ENCODE measurements around the gene OSBPL10. TPM values are rescaled to one million over a fixed set of nuclear protein-coding genes. Genes with fewer than 3 reads are reported as not detected.

OSBPL10 gene
- total and polyA plus RNA-seq, 4 experiments from 2014 or later, result 0.95 TPM; not detected in 3

DNA sequence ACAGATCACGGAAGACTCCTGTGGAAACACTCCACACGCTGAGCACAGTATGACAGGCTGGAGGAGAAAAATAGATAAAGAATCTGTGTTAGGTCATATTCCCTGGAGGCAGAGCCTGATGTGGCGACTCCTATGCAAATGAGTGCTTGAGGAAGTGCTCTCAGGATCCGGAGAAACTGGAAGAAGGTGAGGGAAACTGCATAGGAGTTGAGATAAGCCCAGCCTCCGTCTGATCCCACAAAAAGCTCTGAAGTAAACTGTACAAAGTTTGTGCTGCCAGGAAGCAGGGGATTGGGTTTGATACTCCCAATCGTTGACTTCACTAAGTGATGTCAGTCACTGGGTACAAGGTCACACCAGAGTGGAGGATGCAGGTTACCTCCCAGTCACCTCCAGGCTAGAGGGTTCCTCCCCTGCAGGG lies 33.4 kb downstream of the OSBPL10 start:
- peaks cover 2 to 24% of the 10 kb centered on the region in 2 donors for H3K27me3 Mint-ChIP-seq
- H3K36me3 ChIP-seq (ENCODE audit: insufficient read depth, low read length), result no peaks in the 10 kb centered on the region
- POLR2A ChIA-PET (ENCODE audit: partially characterized antibody), result interaction anchor here (0.9 kb wide), 1 partner anchor 16 kb away, joined by 3 read pairs; no protein-coding TSS in a partner anchor

DNA sequence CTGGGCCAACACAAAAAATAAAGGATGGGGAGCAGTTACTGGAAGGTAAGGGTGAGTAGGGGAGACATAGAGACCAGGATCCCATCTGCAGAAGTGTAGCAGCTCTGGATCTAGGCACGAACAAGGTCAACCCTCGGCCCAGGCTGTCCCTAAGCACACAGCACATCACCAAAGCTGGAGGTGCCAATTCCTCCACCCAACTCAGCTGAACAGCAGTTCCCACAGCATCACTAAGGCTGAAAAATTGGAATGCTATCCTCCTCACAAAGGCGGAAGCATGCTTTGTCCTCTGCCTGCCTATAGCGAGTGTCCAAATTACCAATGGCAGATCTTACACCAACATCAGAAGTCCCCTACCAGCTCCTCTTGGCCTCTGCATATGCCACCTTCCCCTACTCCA lies 33.9 kb downstream of the OSBPL10 start:
- H3K36me3 Mint-ChIP-seq, result no peaks in the 10 kb centered on the region
- peaks cover 0 to under 1% (median 0%) of the 10 kb centered on the region in 4 donors for H3K4me1 Mint-ChIP-seq
- peaks cover 2 to 22% of the 10 kb centered on the region in 2 donors for H3K27me3 Mint-ChIP-seq
- Histone ChIP-seq H3K9me3 (ENCODE audit: control insufficient read depth in 1 of 2, low read length in 2 of 2) (no peaks in the 10 kb centered on the region), H3K27ac (ENCODE audit: low read depth, low read length) (no peak overlapping the region), H3K4me1 (ENCODE audit: insufficient read depth, low read length) (no peaks in the 10 kb centered on the region), H3K4me3 (ENCODE audit: low read length in 2 of 2) (no peak overlapping the region), H3K27me3 (ENCODE audit: insufficient read depth, low read length) (no peaks in the 10 kb centered on the region), H3K36me3 (ENCODE audit: insufficient read depth, low read length) (no peaks in the 10 kb centered on the region)
- POLR2A ChIA-PET (ENCODE audit: partially characterized antibody), result interaction anchor here (0.9 kb wide), 1 partner anchor 17 kb away, joined by 3 read pairs; no protein-coding TSS in a partner anchor
- DNase-seq, result no peak
- H3K9me3 Mint-ChIP-seq, result peaks cover 0 to 9% (median 3%) of the 10 kb centered on the region in 8 donors
- CTCF ChIA-PET (ENCODE audit: partially characterized antibody), result interaction anchor here (0.7 kb wide), 1 partner anchor 903 kb away, joined by 3 read pairs; no protein-coding TSS in a partner anchor
- H3K4me3 Mint-ChIP-seq, result no peak overlapping the region
- H3K27ac Mint-ChIP-seq, result no peak overlapping the region
- intact Hi-C loops (cut with micrococcal nuclease), result no loop called here

More for the DNA sequence above, 33.4 kb downstream of the OSBPL10 start:
- Histone ChIP-seq H3K4me1 (ENCODE audit: insufficient read depth, low read length) (no peaks in the 10 kb centered on the region), H3K27ac (ENCODE audit: low read depth, low read length) (no peak overlapping the region), H3K4me3 (ENCODE audit: low read length in 2 of 2) (no peak overlapping the region), H3K9me3 (ENCODE audit: control insufficient read depth in 1 of 2, low read length in 2 of 2) (no peaks in the 10 kb centered on the region), H3K27me3 (ENCODE audit: insufficient read depth, low read length) (no peaks in the 10 kb centered on the region)
- Mint-ChIP-seq H3K4me1 (peaks cover 0 to 2% (median 0%) of the 10 kb centered on the region in 4 donors), H3K4me3 (no peak overlapping the region), H3K9me3 (peaks cover 0 to 9% (median 3%) of the 10 kb centered on the region in 8 donors), H3K36me3 (no peaks in the 10 kb centered on the region), H3K27ac (no peak overlapping the region)
- no peak for DNase-seq
- CTCF ChIA-PET (ENCODE audit: partially characterized antibody), result interaction anchor here (0.7 kb wide), 1 partner anchor 904 kb away, joined by 3 read pairs; no protein-coding TSS in a partner anchor
- intact Hi-C loops (cut with micrococcal nuclease), result no loop called here

DNA sequence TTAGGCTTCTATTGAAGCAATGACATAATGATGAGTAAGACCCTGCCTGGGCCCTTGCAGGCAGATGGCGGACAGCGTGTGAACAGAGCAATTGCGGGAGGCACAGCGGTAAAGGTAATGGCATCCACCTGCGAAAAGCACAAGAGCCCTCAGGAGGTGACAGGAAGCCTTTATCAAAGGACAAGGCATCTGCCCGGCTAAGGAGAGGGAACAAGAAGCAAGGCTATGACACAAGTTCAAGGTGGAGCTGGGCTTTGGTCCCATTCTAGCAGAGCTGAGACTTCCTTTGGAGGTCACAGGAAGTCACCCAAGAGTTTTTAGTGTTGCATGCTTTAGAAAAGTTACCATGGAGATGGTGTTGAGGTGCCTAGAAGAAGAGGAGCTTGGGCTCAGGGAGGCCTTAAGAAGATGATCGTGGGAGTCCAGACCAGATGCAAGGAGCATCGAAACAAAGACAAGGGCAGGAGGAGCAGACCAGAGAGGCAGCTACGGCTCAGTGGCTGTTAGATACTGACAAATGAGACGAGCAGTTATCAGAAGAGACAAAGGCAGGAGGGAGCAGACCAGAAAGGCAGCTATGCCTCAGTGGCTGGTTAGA lies 34.5 kb downstream of the OSBPL10 start:
- Histone ChIP-seq H3K27me3 (ENCODE audit: insufficient read depth, low read length) (no peaks in the 10 kb centered on the region), H3K4me1 (ENCODE audit: insufficient read depth, low read length) (no peaks in the 10 kb centered on the region), H3K9me3 (ENCODE audit: control insufficient read depth in 1 of 2, low read length in 2 of 2) (no peaks in the 10 kb centered on the region), H3K27ac (ENCODE audit: low read depth, low read length) (no peak overlapping the region), H3K4me3 (ENCODE audit: low read length in 2 of 2) (no peak overlapping the region), H3K36me3 (ENCODE audit: insufficient read depth, low read length) (no peaks in the 10 kb centered on the region)
- intact Hi-C loops (cut with micrococcal nuclease), result no loop called here
- Mint-ChIP-seq H3K27me3 (peaks cover 2 to 23% of the 10 kb centered on the region in 2 donors), H3K36me3 (no peaks in the 10 kb centered on the region), H3K4me1 (no peaks in the 10 kb centered on the region), H3K27ac (no peak overlapping the region), H3K9me3 (peaks cover 0 to 9% (median 3%) of the 10 kb centered on the region in 8 donors), H3K4me3 (no peak overlapping the region)
- CTCF ChIA-PET (ENCODE audit: partially characterized antibody), result interaction anchor here (0.7 kb wide), 1 partner anchor 902 kb away, joined by 3 read pairs; no protein-coding TSS in a partner anchor
- DNase-seq, result no peak
- POLR2A ChIA-PET (ENCODE audit: partially characterized antibody), result interaction anchor here (0.9 kb wide), 1 partner anchor 17 kb away, joined by 3 read pairs; no protein-coding TSS in a partner anchor

DNA sequence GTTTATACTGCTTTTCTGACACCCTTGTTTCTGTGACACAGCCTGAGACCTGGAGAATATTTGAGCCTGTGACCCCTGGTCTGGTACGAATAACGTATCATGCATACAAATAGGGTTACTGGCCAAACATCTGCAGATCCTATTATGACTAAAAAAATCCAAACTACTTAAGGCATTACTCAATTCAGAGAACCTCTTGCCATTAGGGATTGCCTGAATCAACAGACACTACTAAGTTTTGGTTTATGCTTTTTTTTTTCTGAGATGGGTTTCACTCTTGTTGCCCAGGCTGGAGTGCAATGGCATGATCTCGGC lies 35.4 kb downstream of the OSBPL10 start:
- POLR2A ChIA-PET (ENCODE audit: partially characterized antibody), result no interaction called here

DNA sequence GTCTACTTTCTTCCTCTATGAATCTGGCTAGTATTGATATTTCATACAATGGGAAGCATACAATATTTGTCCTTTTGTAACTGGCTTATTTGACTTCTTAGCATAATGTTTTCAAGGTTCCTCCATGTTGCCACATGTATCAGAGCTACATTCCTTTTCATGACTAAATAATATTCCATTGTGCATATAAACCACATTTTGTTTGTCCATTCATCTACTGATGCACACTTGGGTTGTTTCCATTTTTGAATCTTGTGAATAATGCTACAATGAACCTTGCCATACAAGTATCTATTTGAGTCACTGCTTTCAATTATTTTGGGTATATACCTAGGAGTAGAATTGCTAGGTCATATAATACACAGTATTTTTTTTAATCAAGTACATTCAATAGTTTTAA lies 38.0 kb downstream of the OSBPL10 start:
- Histone ChIP-seq H3K9me3 (ENCODE audit: control insufficient read depth in 1 of 2, low read length in 2 of 2) (no peaks in the 10 kb centered on the region), H3K27me3 (ENCODE audit: insufficient read depth, low read length) (no peaks in the 10 kb centered on the region), H3K4me1 (ENCODE audit: insufficient read depth, low read length) (no peaks in the 10 kb centered on the region), H3K4me3 (ENCODE audit: low read length in 2 of 2) (no peak overlapping the region), H3K36me3 (ENCODE audit: insufficient read depth, low read length) (no peaks in the 10 kb centered on the region), H3K27ac (ENCODE audit: low read depth, low read length) (no peak overlapping the region)
- CTCF ChIA-PET (ENCODE audit: partially characterized antibody), result interaction anchor here (0.7 kb wide), 1 partner anchor 115 kb away, joined by 5 read pairs; no protein-coding TSS in a partner anchor
- Mint-ChIP-seq H3K27ac (no peak overlapping the region), H3K4me1 (no peaks in the 10 kb centered on the region), H3K27me3 (peaks cover 2 to 23% of the 10 kb centered on the region in 2 donors), H3K4me3 (no peak overlapping the region), H3K36me3 (no peaks in the 10 kb centered on the region), H3K9me3 (peaks cover 0 to 6% (median 0%) of the 10 kb centered on the region in 8 donors)
- no peak for DNase-seq
- POLR2A ChIA-PET (ENCODE audit: partially characterized antibody), result no interaction called here
- intact Hi-C loops (cut with micrococcal nuclease), result no loop called here

More for the DNA sequence above, 35.4 kb downstream of the OSBPL10 start:
- Mint-ChIP-seq H3K4me1 (no peaks in the 10 kb centered on the region), H3K27me3 (peaks cover 2 to 23% of the 10 kb centered on the region in 2 donors), H3K4me3 (no peak overlapping the region), H3K27ac (no peak overlapping the region), H3K9me3 (peaks cover 0 to 7% (median 3%) of the 10 kb centered on the region in 8 donors), H3K36me3 (no peaks in the 10 kb centered on the region)
- H3K27ac ChIP-seq (ENCODE audit: low read depth, low read length), result no peak overlapping the region
- H3K36me3 ChIP-seq (ENCODE audit: insufficient read depth, low read length), result no peaks in the 10 kb centered on the region
- CTCF ChIA-PET (ENCODE audit: partially characterized antibody), result no interaction called here
- no peaks in the 10 kb centered on the region for H3K9me3 ChIP-seq (ENCODE audit: control insufficient read depth in 1 of 2, low read length in 2 of 2)
- H3K4me3 ChIP-seq (ENCODE audit: low read length in 2 of 2), result no peak overlapping the region
- no peaks in the 10 kb centered on the region for H3K4me1 ChIP-seq (ENCODE audit: insufficient read depth, low read length)
- no peak for DNase-seq
- no peaks in the 10 kb centered on the region for H3K27me3 ChIP-seq (ENCODE audit: insufficient read depth, low read length)
- intact Hi-C loops (cut with micrococcal nuclease), result no loop called here

DNA sequence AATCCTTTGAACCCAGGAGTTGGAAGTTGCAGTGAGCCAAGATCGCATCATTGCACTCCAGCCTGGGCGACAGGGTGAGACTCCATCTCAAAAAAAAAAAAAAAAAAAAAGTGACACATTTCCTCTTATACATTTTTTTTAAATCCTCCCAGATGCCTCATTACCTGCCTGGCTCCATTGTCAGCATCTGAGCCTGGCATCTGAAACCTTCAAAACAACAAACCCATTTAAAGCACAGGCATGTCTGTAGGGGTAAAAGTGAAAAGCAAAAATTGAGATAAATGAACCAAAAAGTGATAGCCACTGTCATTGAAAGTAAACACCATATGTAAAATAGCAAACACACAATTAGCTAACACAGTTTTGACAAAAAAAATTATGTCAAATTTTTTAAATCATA lies 38.6 kb downstream of the OSBPL10 start:
- no peak overlapping the region for H3K27ac ChIP-seq (ENCODE audit: low read depth, low read length)
- H3K4me1 Mint-ChIP-seq, result no peaks in the 10 kb centered on the region
- H3K27me3 ChIP-seq (ENCODE audit: insufficient read depth, low read length), result no peaks in the 10 kb centered on the region
- no peak for DNase-seq
- CTCF ChIA-PET (ENCODE audit: partially characterized antibody), result no interaction called here
- H3K4me3 ChIP-seq (ENCODE audit: low read length in 2 of 2), result no peak overlapping the region
- no peaks in the 10 kb centered on the region for H3K36me3 Mint-ChIP-seq
- POLR2A ChIA-PET (ENCODE audit: partially characterized antibody), result no interaction called here
- no peaks in the 10 kb centered on the region for H3K9me3 ChIP-seq (ENCODE audit: control insufficient read depth in 1 of 2, low read length in 2 of 2)
- no peak overlapping the region for H3K4me3 Mint-ChIP-seq
- no peaks in the 10 kb centered on the region for H3K36me3 ChIP-seq (ENCODE audit: insufficient read depth, low read length)
- peaks cover 0 to 6% (median 0%) of the 10 kb centered on the region in 8 donors for H3K9me3 Mint-ChIP-seq
- no peak overlapping the region for H3K27ac Mint-ChIP-seq
- peaks cover 2 to 23% of the 10 kb centered on the region in 2 donors for H3K27me3 Mint-ChIP-seq
- intact Hi-C loops (cut with micrococcal nuclease), result no loop called here
- no peaks in the 10 kb centered on the region for H3K4me1 ChIP-seq (ENCODE audit: insufficient read depth, low read length)

DNA sequence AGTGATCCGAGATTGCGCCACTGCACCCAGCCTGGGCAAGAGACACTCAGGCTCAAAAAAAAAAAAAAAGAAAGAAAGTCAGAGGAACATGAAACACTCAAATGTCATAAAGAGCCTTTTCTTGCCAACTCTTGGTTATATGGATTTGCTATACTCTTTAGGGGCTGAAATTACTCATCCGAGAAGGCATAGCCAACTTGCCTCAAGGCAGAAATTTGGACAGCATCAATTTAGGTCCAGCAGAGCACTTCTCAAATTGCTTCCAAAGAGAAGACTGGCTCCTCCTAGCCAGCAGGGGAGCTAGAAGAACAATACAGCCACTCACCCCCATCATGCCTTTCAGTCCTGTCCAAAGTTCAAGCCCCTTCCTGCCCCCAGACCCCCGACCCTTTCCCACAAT lies 43.8 kb downstream of the OSBPL10 start:
- Histone ChIP-seq H3K9me3 (ENCODE audit: control insufficient read depth in 1 of 2, low read length in 2 of 2) (no peaks in the 10 kb centered on the region), H3K4me3 (ENCODE audit: low read length in 2 of 2) (no peak overlapping the region), H3K4me1 (ENCODE audit: insufficient read depth, low read length) (no peaks in the 10 kb centered on the region), H3K27me3 (ENCODE audit: insufficient read depth, low read length) (no peaks in the 10 kb centered on the region), H3K27ac (ENCODE audit: low read depth, low read length) (no peak overlapping the region), H3K36me3 (ENCODE audit: insufficient read depth, low read length) (no peaks in the 10 kb centered on the region)
- Mint-ChIP-seq H3K36me3 (no peaks in the 10 kb centered on the region), H3K27ac (no peak overlapping the region), H3K27me3 (peaks cover 0 to 2% of the 10 kb centered on the region in 2 donors), H3K4me3 (no peak overlapping the region), H3K4me1 (no peaks in the 10 kb centered on the region), H3K9me3 (no peaks in the 10 kb centered on the region)
- POLR2A ChIA-PET (ENCODE audit: partially characterized antibody), result no interaction called here
- DNase-seq, result no peak
- intact Hi-C loops (cut with micrococcal nuclease), result no loop called here
- CTCF ChIA-PET (ENCODE audit: partially characterized antibody), result no interaction called here
